ENCODE data around the gene CDS2.

CDS2 gene

DNA sequence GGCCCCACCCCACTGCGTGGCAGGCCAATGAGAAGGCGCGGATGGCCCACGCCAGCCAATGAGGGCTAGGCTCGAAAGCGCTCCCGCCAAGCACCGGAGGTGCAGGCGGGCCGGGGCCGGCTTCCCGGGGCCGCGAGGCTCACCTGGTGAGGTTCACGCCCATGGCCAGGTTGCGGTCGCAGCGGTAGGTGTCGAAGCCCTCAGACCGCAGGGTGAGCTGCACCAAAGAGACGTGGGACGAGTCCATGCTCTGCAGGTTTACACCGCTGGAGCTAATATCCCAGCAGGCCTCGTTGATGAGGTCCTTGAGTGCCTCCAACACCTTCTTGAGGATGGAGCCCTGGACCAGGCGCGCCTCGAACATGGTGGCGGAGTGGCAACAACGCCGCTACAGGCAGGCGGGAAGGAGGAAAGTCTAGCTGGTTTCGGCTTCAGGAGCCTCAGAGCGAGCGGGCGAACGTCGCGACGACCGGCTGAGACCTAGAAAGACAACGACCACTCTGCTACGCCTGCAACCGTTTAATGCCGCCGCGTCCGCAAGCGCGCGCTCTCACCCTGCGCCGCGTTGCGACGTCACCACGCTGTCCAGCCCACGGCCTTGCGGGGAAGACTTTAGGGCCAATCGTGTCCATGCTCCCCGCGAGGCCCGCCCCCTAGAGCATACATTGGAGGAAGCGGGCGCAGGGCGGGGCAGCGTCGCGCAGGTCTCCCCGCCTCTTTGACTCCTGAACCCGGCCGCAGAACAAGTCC is 7.2 kb upstream of the CDS2 start, which contains the start of gene PCNA:
Gene PCNA (minus strand): TSS at position 524 of the 750 bp plus-strand sequence. CDS start 160 bp downstream, at position 364.
- peak; percentile 99 for DNase-seq (ENCODE audit: low read depth)

GRCh38 chr20:5120185-5120476 is 6.7 kb upstream of the CDS2 start:
- no peak for DNase-seq (ENCODE audit: low read depth)

- peak; percentile 65 for DNase-seq (ENCODE audit: low read depth)
Measured at GRCh38 chr20:5122873-5123260, 3.9 kb upstream of the CDS2 start.

GRCh38 chr20:5127204-5127858 is 523 bp downstream of the CDS2 start:
- peak; percentile 60 for DNase-seq (ENCODE audit: low read depth)

DNA sequence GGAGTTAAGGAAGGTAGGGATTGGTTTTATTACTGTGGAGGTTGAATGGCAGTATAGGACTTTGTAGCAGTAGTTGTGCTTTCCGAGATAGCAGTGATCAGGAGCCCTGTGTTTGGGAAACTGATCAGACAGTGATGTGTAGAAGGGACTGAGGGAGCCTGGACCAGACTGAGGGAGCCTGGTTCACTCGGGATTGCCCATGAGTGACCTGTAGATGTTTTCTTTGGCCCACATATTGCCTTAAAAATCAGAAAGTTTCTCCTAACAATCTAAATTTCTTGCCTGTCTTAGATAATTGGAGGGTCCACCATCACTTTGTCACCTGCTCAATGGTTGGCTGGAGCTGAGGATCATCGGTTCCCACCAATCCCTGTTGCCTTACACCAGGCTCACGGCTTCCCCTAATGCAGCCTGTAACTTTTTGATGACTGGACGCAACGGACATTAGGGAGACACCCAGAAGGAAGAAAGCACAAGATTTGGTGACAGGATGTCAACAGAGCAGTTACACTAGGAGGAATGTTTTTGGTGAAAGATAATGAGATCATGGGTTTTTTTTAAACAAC is 1.1 kb downstream of the CDS2 start:
- no peak for DNase-seq (ENCODE audit: low read depth)

DNA sequence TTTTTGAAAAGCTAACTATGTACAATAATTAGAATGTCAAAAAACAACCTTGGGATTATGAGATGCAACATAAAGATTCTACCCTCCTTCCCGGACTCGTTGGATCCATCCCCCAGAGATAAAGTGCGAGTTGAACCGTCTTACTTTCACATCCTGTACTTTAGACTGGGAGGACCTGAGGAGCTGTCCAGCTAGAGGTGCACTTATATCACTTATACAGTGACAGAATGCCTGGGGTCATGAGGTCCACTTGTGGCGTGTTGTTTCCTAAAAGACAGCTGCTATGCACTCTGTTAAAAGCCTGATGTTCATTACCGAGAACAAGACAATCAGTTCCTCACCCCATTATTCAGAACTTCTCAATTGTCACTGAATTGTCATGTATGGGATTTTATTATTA is 2.1 kb downstream of the CDS2 start:
- DNase-seq (ENCODE audit: low read depth): no peak

DNA sequence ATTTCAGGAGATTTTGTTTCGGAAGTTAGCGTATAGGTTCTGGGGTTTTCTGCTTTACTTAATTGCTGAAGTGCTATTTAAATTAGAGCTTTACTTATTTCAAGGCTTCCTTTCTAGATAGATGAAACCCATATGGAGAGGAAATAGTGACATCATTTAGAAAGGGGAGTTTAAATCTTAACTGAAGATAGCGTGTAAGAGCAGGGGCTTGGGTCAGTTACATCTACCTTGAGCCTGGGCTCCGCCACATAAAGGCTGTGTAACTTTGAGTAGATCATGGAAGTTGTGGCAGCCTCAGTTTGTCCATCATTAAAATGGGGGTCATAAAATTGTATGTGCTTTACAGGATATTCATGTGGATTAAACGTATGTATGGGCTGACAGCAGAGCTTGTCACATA is 4.7 kb downstream of the CDS2 start:
- no peak for DNase-seq (ENCODE audit: low read depth)

DNA sequence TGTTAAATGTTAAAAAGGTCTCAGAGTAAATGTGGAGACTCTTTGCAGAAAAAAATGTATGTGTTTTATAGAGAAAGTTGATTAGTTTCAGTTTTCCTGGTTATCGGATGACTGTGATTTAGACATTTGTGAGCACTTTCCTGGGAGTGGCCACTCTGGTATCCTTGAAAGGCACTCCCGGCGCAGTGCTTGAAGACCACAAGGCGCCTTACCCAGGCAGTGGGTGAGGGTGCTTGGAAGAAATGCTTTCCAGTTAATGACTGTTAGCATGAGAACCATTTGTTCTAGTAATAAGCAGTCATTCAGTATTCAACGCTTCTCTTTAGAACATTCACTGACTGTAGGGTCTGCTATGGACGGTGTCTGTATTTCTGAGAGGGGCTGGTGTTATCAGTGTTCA is 7.2 kb downstream of the CDS2 start:
- DNase-seq (ENCODE audit: low read depth): no peak

DNA sequence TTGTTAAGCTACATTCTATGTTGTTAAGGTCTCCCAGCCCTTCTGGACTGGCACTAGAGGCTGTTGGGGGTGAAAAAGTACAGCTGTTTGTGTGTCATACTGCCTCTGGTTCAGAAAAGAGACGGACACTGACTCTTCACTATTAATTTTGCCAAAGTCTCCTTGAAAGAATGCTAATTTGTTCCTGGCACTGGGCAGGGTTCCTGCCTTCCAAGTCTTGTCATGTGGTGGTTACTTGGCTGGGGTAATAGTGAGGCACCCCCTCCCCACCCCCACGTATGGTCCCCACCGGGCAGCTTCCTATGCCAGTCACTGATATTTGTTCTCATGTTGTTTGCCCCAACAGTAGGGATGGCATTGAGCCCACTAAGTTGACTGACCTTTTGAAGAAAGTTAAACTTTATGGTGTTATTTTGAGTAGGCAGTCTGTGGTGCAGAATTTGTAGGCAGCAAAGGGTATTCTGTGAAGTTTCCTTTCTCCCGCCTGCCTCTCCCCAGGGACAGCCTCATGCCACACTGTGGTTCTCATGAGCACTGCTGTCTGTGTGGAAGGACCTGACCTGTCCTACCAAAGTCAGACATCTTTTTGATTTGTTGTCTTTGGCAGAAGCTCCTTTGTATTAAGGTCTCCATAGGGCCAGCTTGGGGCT is 8.7 kb downstream of the CDS2 start:
- no peak for DNase-seq (ENCODE audit: low read depth)

GRCh38 chr20:5136096-5136495 is 9.3 kb downstream of the CDS2 start:
- DNase-seq (ENCODE audit: low read depth): no peak

DNA sequence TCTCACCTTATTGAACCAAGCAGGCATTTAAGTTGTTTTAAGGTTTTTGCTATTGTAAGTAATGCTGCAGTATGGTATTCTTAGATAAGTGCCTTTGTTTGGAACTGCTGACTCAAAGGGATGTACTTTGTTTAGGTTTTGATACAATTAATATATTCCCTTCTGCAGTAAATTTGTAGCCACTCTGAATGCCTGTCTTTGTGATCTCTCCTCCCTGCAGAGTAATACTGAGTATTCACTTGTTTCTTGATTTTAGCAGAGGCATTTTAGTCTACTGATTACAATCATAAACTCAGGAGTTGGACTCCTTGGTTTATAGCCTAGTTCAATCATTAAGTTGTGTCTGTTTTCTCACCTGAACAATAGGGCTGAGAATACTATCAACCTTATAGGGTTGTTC is 13.4 kb downstream of the CDS2 start:
- no peak for DNase-seq (ENCODE audit: low read depth)

- DNase-seq (ENCODE audit: low read depth): no peak
Measured at GRCh38 chr20:5141615-5142014, 14.8 kb downstream of the CDS2 start.

GRCh38 chr20:5143851-5144250 is 17.0 kb downstream of the CDS2 start:
- no peak for DNase-seq (ENCODE audit: low read depth)

DNA sequence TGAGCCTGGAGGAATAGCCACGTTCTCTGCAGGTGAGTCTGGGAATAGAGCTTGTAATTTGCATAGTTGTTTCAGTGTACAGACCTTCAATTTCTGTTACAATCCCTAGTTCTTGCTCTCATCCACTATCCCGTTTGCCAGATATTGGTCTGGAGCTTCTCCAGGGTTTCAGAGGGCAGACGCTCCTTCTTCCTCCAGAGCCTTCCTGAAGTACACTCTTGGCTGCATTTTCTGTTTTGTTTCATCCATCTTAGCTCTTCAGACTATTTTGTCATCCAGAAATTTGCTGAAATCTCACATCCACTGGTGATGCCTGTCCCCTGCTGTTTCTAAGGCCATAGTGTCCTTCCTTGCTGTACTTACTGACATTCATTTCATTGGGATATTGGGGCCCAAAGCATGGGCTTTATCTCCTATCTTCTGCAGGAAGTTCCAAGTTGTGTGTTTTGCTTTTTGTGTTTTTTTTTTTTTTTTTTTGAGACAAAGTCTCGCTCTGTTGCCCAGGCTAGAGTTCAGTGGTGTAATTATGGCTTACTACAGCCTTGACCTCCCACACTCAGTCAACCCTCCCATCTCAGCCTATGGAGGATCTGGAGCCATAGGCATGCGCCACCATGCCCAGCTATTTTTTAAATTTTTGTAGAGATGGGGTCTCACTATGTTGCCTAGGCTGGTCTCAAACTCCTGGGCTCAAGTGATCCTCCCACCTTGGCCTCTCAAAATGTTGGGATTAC is 18.7 kb downstream of the CDS2 start:
- no peak for DNase-seq (ENCODE audit: low read depth)

DNA sequence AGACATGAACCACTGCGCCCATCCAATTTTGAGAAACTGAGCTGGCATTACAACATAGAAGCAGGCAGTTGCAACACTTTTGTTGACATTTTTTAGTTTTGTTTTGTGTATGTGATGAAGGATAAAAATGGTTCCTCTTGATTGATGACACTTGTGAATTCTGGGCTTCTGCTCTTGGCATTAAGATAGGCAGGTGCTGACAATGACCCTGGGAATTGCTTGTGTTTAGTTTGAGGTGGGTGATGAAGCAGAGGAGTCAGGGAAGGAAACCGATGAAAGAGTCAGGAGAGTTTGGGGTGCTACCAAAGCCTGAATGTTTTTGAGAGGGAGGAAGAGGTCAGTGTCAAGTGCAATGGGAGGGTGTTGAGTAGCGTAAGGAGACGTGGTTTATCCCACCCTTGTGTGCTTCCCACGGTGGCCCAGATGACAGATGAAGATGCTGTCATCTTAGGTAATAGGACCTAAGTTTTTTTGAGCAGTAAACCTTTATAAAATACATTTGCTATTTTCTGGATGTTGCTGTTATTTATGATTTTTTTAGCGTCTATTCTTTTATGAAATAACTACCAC is 19.4 kb downstream of the CDS2 start:
- no peak for DNase-seq (ENCODE audit: low read depth)

GRCh38 chr20:5146871-5147592 is 20.2 kb downstream of the CDS2 start:
- no peak for DNase-seq (ENCODE audit: low read depth)

DNA sequence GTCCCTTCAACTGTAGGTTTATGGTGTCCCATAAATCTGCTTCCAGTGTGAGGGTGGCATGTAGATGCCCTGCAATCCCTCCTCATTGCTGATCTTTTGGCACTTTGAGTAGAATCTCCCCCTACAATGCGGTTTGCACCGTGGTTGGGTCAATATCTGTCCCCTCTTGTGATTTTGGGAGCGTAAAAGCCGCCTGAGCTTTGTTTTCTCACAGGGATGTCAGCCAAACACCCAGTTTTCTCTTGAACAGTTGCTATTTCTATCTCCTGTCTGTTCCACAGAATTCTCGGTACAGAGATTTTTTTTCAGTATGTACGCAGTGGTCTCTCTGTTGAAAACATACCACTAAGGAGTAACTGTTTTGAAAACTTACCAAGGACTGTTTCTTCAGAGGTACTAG is 21.8 kb downstream of the CDS2 start:
- DNase-seq (ENCODE audit: low read depth): no peak

DNA sequence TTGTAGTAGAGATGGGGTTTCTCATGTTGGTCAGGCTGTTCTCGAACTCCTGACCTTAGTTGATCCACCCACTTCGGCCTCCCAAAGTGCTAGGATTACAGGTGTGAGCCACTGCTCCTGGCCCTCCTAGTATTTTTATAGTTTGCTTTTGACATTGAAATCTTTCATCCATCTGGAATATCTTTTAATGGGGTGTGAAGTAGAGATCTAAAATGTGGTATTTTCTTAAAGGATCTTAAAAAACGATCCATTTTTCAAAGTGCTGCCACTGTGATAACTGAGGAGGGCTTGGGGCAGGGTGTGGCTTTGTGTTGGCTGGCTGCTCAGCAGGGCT is 23.1 kb downstream of the CDS2 start:
- DNase-seq (ENCODE audit: low read depth): no peak

GRCh38 chr20:5150226-5151076 is 23.6 kb downstream of the CDS2 start:
- DNase-seq (ENCODE audit: low read depth): peak; percentile 77

DNA sequence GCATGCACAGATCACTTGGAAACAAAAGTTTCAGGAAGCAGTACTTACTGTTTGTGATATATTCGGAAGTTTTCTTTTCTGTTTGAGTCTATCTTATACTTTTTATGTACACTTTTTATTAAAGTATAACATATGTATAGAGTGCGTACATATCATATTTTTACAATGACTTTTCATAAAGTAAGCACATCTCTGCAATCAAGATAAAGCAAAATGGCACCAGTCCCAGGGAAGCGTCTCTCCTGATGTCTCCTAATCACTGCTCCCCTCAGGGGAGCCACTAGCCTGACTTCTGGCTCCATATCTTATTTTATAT is 26.3 kb downstream of the CDS2 start:
- DNase-seq (ENCODE audit: low read depth): no peak

Data from iris pigment epithelial cell (primary cell).